ENCODE results near the gene ATP8B2.

ATP8B2 gene

GRCh38 chr1:154347961-154348360 is 22.6 kb downstream of the ATP8B2 start:
- FAIRE-seq = no peak
- no peak for TF ChIP-seq POU2F2 (IDR thresholded peaks at IDR 0.05; ENCODE audit: low read depth, low read length)
- no peak for TF ChIP-seq SPI1 (IDR thresholded peaks at IDR 0.05; ENCODE audit: low read depth, low read length)
- no peak for TF ChIP-seq POLR2A (IDR thresholded peaks at IDR 0.05; ENCODE audit: low read depth, low read length)
- TF ChIP-seq POLR2AphosphoS5 (IDR thresholded peaks at IDR 0.05; ENCODE audit: low read depth, low read length) = no peak
- TF ChIP-seq TAF1 (IDR thresholded peaks at IDR 0.05; ENCODE audit: low read depth, low read length) = no peak
- no peak for TF ChIP-seq PAX5 (IDR thresholded peaks at IDR 0.05; ENCODE audit: insufficient read depth, low read length, severe bottlenecking)
- DNase-seq (ENCODE audit: insufficient read length, low spot score) = no peak

GRCh38 chr1:154348429-154349076 is 23.2 kb downstream of the ATP8B2 start:
- DNase-seq (ENCODE audit: insufficient read length, low spot score) (no peak), FAIRE-seq (no peak)
- TF ChIP-seq PAX5 (IDR thresholded peaks at IDR 0.05; ENCODE audit: insufficient read depth, low read length, severe bottlenecking) (no peak), TAF1 (IDR thresholded peaks at IDR 0.05; ENCODE audit: low read depth, low read length) (no peak), POLR2A (IDR thresholded peaks at IDR 0.05; ENCODE audit: low read depth, low read length) (no peak), SPI1 (IDR thresholded peaks at IDR 0.05; ENCODE audit: low read depth, low read length) (no peak), POU2F2 (IDR thresholded peaks at IDR 0.05; ENCODE audit: low read depth, low read length) (no peak), POLR2AphosphoS5 (IDR thresholded peaks at IDR 0.05; ENCODE audit: low read depth, low read length) (no peak)

GRCh38 chr1:154349121-154349520 is 23.8 kb downstream of the ATP8B2 start:
- no peak for TF ChIP-seq SPI1 (IDR thresholded peaks at IDR 0.05; ENCODE audit: low read depth, low read length)
- TF ChIP-seq POU2F2 (IDR thresholded peaks at IDR 0.05; ENCODE audit: low read depth, low read length) = no peak
- TF ChIP-seq PAX5 (IDR thresholded peaks at IDR 0.05; ENCODE audit: insufficient read depth, low read length, severe bottlenecking) = no peak
- no peak for TF ChIP-seq TAF1 (IDR thresholded peaks at IDR 0.05; ENCODE audit: low read depth, low read length)
- TF ChIP-seq POLR2AphosphoS5 (IDR thresholded peaks at IDR 0.05; ENCODE audit: low read depth, low read length) = no peak
- TF ChIP-seq POLR2A (IDR thresholded peaks at IDR 0.05; ENCODE audit: low read depth, low read length) = no peak
- DNase-seq (ENCODE audit: insufficient read length, low spot score) (no peak), FAIRE-seq (no peak)

GRCh38 chr1:154350383-154350782 is 25.1 kb downstream of the ATP8B2 start:
- TF ChIP-seq TAF1 (IDR thresholded peaks at IDR 0.05; ENCODE audit: low read depth, low read length) (no peak), PAX5 (IDR thresholded peaks at IDR 0.05; ENCODE audit: insufficient read depth, low read length, severe bottlenecking) (no peak), POLR2A (IDR thresholded peaks at IDR 0.05; ENCODE audit: low read depth, low read length) (no peak), POU2F2 (IDR thresholded peaks at IDR 0.05; ENCODE audit: low read depth, low read length) (no peak), SPI1 (IDR thresholded peaks at IDR 0.05; ENCODE audit: low read depth, low read length) (no peak), POLR2AphosphoS5 (IDR thresholded peaks at IDR 0.05; ENCODE audit: low read depth, low read length) (no peak)
- FAIRE-seq (no peak), DNase-seq (ENCODE audit: insufficient read length, low spot score) (no peak)

- TF ChIP-seq SPI1 (IDR thresholded peaks at IDR 0.05; ENCODE audit: low read depth, low read length) (no peak), TAF1 (IDR thresholded peaks at IDR 0.05; ENCODE audit: low read depth, low read length) (no peak), POLR2A (IDR thresholded peaks at IDR 0.05; ENCODE audit: low read depth, low read length) (no peak), POLR2AphosphoS5 (IDR thresholded peaks at IDR 0.05; ENCODE audit: low read depth, low read length) (no peak), PAX5 (IDR thresholded peaks at IDR 0.05; ENCODE audit: insufficient read depth, low read length, severe bottlenecking) (no peak), POU2F2 (IDR thresholded peaks at IDR 0.05; ENCODE audit: low read depth, low read length) (no peak)
- no peak for DNase-seq (ENCODE audit: insufficient read length, low spot score)
- no peak for FAIRE-seq
These were observed 26.2 kb downstream of the ATP8B2 start for GRCh38 chr1:154351363-154352068.

GRCh38 chr1:154352245-154352580 is 26.9 kb downstream of the ATP8B2 start:
- FAIRE-seq (no peak), DNase-seq (ENCODE audit: insufficient read length, low spot score) (no peak)
- TF ChIP-seq TAF1 (IDR thresholded peaks at IDR 0.05; ENCODE audit: low read depth, low read length) (no peak), SPI1 (IDR thresholded peaks at IDR 0.05; ENCODE audit: low read depth, low read length) (no peak), POU2F2 (IDR thresholded peaks at IDR 0.05; ENCODE audit: low read depth, low read length) (no peak), POLR2AphosphoS5 (IDR thresholded peaks at IDR 0.05; ENCODE audit: low read depth, low read length) (no peak), POLR2A (IDR thresholded peaks at IDR 0.05; ENCODE audit: low read depth, low read length) (no peak), PAX5 (IDR thresholded peaks at IDR 0.05; ENCODE audit: insufficient read depth, low read length, severe bottlenecking) (no peak)

GRCh38 chr1:154352581-154353459 is 27.5 kb downstream of the ATP8B2 start:
- FAIRE-seq (no peak), DNase-seq (ENCODE audit: insufficient read length, low spot score) (no peak)
- TF ChIP-seq POLR2A (IDR thresholded peaks at IDR 0.05; ENCODE audit: low read depth, low read length) (no peak), PAX5 (IDR thresholded peaks at IDR 0.05; ENCODE audit: insufficient read depth, low read length, severe bottlenecking) (no peak)

- DNase-seq (ENCODE audit: insufficient read length, low spot score) (no peak), FAIRE-seq (peak; percentile 20)
- TF ChIP-seq TAF1 (IDR thresholded peaks at IDR 0.05; ENCODE audit: low read depth, low read length) (no peak), POLR2A (IDR thresholded peaks at IDR 0.05; ENCODE audit: low read depth, low read length) (no peak), PAX5 (IDR thresholded peaks at IDR 0.05; ENCODE audit: insufficient read depth, low read length, severe bottlenecking) (no peak), SPI1 (IDR thresholded peaks at IDR 0.05; ENCODE audit: low read depth, low read length) (no peak), POU2F2 (IDR thresholded peaks at IDR 0.05; ENCODE audit: low read depth, low read length) (no peak), POLR2AphosphoS5 (IDR thresholded peaks at IDR 0.05; ENCODE audit: low read depth, low read length) (no peak)
These were observed 28.2 kb downstream of the ATP8B2 start for GRCh38 chr1:154353460-154353904.

GRCh38 chr1:154353966-154354365 is 28.6 kb downstream of the ATP8B2 start:
- TF ChIP-seq POU2F2 (IDR thresholded peaks at IDR 0.05; ENCODE audit: low read depth, low read length) (no peak), PAX5 (IDR thresholded peaks at IDR 0.05; ENCODE audit: insufficient read depth, low read length, severe bottlenecking) (no peak), POLR2A (IDR thresholded peaks at IDR 0.05; ENCODE audit: low read depth, low read length) (no peak), POLR2AphosphoS5 (IDR thresholded peaks at IDR 0.05; ENCODE audit: low read depth, low read length) (no peak), SPI1 (IDR thresholded peaks at IDR 0.05; ENCODE audit: low read depth, low read length) (no peak), TAF1 (IDR thresholded peaks at IDR 0.05; ENCODE audit: low read depth, low read length) (no peak)
- no peak for DNase-seq (ENCODE audit: insufficient read length, low spot score)
- no peak for FAIRE-seq
